Measurements from ENCODE around the gene NFATC1. TPM values are rescaled to one million over a fixed set of nuclear protein-coding genes. Genes with fewer than 3 reads are reported as not detected.

NFATC1 gene
- not detected in 2 replicates for polyA plus RNA-seq (2014; cell fraction: cytosol; rRNA removed)
- not detected in 2 replicates for polyA plus RNA-seq (2014; cell fraction: nucleus; rRNA removed)

DNA sequence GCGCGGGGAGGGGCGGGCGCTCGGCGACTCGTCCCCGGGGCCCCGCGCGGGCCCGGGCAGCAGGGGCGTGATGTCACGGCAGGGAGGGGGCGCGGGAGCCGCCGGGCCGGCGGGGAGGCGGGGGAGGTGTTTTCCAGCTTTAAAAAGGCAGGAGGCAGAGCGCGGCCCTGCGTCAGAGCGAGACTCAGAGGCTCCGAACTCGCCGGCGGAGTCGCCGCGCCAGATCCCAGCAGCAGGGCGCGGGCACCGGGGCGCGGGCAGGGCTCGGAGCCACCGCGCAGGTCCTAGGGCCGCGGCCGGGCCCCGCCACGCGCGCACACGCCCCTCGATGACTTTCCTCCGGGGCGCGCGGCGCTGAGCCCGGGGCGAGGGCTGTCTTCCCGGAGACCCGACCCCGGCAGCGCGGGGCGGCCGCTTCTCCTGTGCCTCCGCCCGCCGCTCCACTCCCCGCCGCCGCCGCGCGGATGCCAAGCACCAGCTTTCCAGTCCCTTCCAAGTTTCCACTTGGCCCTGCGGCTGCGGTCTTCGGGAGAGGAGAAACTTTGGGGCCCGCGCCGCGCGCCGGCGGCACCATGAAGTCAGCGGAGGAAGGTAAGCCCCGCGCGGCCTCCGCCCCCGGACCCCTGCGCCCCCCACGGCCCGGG lies at the start of gene NFATC1:
Gene NFATC1, plus strand, starts transcription at position 170 of the 644 bp plus-strand sequence. Its CDS starts 295 bp downstream, at position 465.
- DNase-seq (ENCODE audit: low spot score): no peak

DNA sequence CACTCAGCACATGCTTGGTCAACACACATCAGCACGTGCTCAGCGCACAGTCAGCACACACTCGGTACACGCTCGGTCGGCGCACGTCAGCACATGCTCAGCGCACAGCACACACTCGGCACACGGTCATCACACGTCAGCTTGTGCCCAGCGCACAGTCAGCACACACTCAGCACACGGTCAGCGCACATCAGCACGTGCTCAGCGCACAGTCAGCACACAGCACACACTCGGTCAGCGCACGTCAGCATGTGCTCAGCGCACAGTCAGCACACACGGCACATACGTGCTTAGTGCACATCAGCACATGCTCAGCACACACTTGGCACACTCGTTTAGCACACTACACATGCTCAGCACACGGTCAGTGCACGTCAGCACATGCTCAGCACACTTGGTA lies 49.7 kb upstream of the NFATC1 start:
- no peak for DNase-seq (ENCODE audit: low spot score)

DNA sequence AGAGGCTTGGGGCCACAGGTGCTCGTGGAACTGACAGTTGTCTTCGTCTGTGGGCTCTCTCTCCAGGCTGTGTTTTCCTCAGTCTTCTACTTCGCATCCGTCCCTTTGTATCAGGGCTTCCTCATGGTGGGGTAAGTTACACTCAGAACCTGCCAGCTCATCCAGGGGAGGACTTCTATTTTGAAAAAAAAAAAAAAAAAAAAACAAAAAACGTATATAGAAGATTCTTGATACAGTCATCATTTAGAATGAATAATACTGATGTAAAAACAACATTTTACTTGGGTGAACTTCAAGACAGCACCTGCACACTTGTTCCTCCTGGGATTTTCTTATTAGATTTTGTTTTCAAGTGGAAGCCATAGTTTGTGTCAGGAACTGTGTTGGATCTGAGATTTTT lies 47.7 kb upstream of the NFATC1 start:
- no peak for DNase-seq (ENCODE audit: low spot score)

DNA sequence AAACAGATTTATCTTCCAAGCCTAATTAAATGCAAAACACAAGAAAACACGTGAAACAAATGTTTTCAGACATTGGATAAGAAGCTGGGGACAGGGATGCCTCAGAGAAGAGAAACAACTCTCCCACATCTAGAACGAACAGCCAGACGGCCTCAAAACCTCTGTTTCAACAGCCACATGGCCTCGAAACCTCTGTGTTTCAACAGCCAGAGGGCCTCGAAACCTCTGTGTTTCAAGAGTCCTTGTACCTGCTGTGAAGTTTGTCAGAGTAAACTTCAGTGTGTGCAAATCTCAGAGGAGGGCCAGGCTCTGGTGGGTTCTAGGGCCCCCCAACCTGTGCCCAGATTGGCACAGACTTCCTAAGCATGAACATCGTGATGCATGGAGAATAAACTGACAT lies 43.3 kb upstream of the NFATC1 start:
- DNase-seq (ENCODE audit: low spot score): no peak

DNA sequence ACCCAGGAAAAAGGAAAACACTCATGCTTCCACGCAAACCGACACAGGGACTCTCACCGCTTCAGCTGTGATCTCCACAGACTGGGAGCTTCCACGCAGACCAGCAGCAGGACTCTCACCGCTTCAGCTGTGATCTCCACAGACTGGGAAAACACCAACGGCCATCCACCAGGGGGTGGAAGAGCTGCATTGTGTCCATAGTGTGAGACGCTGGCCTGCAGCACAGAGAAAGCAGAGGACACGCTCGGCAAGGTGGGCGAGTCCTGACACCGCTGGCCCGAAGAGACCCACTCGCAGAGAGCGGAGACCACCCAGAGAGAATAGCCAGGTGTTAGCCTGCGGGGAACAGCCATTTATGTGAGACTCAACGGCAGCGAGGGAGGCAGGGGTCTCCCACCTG lies 42.5 kb upstream of the NFATC1 start:
- DNase-seq (ENCODE audit: low spot score): peak; percentile 21

GRCh38 chr18:79354350-79354749 lies 41.4 kb upstream of the NFATC1 start:
- DNase-seq (ENCODE audit: low spot score): no peak

DNA sequence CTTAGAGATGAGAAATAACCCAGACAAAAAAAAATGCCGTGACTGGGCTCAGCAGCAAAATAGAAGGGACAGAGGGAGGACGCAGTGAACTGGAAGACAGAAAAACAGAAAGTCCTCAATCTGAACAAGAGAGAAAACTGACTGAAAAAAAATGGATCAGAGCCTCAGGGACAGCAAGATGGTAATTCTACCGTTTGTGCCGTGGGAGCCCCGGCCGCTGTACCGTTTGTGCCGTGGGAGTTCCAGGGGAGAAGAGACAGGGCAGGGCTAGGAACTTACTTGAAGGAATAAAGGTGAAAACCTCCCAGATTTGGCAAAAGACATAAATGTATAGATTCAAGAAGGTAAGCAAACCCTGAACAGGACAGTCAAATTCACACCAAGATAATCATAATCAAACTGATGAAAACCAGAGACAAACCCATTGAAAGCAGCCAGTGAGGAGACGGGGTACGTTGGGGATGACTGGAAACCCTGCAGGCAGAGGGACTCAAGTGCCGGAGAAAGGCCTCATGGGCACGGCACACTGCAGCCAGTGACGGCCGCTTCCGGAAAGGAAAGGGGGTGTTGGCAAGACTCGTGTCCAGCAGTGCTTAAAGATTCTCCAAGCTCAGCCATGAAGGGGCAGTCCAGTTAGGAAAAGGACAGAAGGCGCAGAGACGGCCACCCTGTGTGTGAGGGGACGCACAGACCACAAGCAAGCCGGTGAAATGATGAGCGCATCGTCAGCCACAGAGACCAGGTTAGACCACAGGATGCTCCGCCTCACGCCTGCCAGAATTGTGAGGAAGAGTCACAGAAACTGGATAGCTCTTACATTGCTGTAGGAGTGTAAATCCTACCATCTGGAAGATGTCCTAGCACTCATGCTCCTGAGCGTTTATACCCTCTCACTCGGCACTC lies 40.0 kb upstream of the NFATC1 start:
- DNase-seq (ENCODE audit: low spot score): no peak

- DNase-seq (ENCODE audit: low spot score): no peak
Measured at GRCh38 chr18:79356435-79356834, 39.3 kb upstream of the NFATC1 start.

GRCh38 chr18:79360933-79361332 lies 34.8 kb upstream of the NFATC1 start:
- no peak for DNase-seq (ENCODE audit: low spot score)

GRCh38 chr18:79361766-79362522 lies 33.8 kb upstream of the NFATC1 start:
- no peak for DNase-seq (ENCODE audit: low spot score)

DNA sequence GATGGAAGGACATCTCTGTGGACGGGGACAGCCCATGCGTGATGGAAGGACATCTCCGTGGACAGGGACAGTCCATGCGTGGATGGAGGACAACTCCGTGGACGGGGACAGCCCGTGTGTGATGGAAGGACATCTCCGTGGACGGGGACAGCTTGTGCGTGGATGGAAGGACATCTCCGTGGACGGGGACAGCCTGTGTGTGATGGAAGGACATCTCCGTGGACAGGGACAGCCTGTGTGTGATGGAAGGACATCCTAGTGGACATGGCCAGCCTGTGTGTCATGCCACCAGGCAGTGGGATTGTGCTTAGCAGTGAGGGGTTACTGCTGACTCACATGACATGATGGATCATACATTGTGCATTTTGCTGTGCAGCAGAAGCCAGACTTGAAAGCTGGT lies 30.0 kb upstream of the NFATC1 start:
- no peak for DNase-seq (ENCODE audit: low spot score)

DNA sequence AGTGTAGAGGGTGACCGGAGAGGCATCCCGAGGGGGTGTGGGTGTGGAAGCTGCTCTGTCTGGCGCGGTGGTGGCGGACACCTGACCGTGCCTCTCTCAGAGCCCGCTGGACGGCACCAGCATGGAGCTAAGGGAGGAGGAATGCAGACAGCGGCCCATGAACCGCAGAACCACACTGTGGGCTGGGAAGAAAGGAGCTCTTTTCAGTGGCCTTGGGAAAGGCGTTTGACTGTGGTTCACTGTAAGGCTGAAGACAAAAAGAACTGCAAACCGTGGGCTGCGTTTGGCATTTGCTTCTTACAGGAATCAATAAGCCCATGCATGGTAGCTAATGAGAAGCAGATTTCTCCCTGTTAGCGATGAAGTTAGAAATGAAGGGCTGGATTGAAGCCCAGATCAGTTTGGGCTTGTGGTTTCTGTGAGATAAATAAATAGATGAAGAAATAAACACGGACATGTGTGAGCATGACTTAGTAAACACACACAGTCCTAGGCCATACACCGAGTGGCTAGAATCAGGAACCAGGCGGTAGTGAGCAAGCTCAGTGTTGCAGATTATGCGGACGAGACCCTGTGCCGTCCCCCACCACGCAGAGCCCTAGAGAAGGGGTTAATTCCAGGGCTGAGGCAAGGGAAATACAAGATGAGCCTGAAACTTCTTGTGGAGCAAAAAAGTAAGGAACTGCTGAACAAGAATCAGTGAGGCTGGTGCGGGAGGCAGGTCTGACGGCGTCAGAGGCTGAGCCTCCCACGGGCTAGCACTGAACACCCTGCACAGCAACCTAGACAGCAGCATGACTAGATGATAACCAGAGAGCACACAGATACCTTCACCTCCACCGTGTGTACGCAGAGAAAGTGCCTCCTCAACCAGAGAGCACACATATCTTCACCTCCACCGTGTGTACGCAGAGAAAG lies 29.3 kb upstream of the NFATC1 start:
- no peak for DNase-seq (ENCODE audit: low spot score)

DNA sequence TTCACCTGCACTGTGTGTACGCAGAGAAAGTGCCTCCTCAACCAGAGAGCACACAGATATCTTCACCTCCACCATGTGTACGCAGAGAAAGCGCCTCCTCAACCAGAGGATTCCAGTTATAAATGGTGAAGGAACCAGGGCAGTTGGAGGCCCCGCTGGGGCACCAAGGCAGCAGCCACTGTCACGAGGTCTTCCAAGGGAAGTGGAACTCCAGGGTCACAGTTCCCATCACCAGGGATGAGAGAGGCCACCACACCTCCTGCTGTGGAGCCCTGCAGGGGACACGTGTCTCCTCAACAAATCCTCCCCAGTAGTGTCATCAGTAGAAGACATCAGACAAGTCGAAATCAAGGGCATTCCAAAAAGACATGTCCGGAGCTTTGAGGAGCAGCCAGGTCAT lies 28.2 kb upstream of the NFATC1 start:
- DNase-seq (ENCODE audit: low spot score): no peak

DNA sequence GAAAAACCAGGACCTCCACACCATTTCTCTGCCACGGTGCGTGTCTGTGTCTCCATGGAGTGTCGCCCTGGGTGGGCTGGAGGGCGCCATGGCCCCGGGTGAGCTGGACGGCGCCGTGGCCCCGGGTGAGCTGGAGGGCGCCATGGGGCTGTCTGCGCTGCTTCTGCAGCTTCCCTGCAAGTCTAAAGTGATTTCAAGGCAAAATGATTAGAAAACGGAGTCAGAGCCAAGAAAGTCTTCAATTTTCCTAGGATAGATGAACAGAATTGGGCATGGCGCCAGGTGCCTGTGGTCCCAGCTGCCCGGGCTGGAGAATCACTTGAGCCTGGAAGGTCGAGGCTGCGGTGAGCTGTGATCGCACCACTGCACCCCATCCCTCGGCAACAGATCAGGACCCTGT lies 27.7 kb upstream of the NFATC1 start:
- DNase-seq (ENCODE audit: low spot score): no peak

GRCh38 chr18:79368681-79369080 lies 27.0 kb upstream of the NFATC1 start:
- no peak for DNase-seq (ENCODE audit: low spot score)

GRCh38 chr18:79371561-79372121 lies 24.1 kb upstream of the NFATC1 start:
- no peak for DNase-seq (ENCODE audit: low spot score)

- no peak for DNase-seq (ENCODE audit: low spot score)
Measured at GRCh38 chr18:79372461-79372860, 23.3 kb upstream of the NFATC1 start.

- no peak for DNase-seq (ENCODE audit: low spot score)
Measured at GRCh38 chr18:79372991-79373390, 22.7 kb upstream of the NFATC1 start.

DNA sequence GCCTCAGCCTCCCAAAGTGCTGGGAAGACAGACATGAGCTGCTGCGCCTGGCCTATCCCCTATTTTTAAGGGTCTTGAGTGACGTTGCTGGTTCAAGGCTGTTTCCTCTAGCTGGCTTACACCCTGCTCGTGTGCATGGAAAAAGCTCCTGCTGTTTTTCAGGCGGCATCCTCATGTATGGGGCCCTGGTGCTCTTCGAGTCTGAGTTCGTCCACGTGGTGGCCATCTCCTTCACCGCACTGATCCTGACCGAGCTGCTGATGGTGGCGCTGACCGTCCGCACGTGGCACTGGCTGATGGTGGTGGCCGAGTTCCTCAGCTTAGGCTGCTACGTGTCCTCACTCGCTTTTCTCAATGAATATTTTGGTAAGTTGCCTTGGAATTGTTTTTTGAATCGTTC lies 22.0 kb upstream of the NFATC1 start:
- DNase-seq (ENCODE audit: low spot score): no peak

DNA sequence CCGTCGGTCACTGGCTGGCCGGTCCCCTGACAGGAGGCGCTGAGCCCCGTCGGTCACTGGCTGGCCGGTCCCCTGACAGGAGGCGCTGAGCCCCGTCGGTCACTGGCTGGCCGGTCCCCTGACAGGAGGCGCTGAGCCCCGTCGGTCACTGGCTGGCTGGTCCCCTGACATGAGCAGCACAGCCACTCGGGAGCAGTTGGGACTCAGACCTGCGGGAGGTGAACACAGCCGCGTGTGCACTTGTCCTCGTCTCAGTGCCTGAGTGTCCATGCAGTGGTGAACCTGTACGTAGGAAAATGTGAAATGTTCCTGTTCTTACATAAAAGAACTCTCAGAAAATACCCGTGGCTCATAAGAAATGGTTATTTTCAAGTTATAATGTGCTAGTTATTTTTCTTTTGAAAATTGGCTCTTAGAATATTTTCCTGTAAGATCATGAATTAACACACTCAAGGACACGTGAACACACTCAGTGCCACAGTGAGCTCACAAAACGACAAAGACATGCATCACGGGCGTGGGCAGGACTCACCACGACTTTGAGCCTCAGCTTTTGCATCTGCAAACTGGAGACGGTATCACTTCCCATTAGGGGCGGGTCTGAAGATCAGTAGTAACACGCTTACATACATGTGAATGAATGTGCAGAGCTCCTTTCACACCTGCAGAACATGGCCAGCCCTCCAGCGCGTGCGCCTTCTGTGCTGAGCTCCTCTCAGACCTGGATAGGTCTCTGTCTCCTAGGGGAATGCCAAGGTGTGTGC lies 21.1 kb upstream of the NFATC1 start:
- DNase-seq (ENCODE audit: low spot score): no peak
